Upper lobe of left lung (tissue), 6 donors: ENCODE data around the gene ACTG1. TPM values are rescaled to one million over a fixed set of nuclear protein-coding genes. Genes with fewer than 3 reads are reported as not detected.
A peak's percentile ranks its signal among the peaks of the same experiment; 100 is the strongest.

Experiments
- ATAC-seq, 2 donors: fragments of 200-7000 bp; cut with Tn5 transposase; one replicate each; pipeline ENCODE4 v1.9.1; 2022; ENCODE audit warnings: mild to moderate bottlenecking in 2 of 2, moderate library complexity in 2 of 2; ENCODE audit not compliant: low FRiP score in 2 of 2
- DNase-seq, 2 donors: peaks; one replicate each; pipeline ENCODE4 v3.0.0-alpha.2; 2019 to 2020
- H3K27ac ChIP-seq, 4 donors: fragments of 200-600 bp; sonication (generic); one replicate each; pipeline ENCODE4 v1.5.1; 2016 to 2019
- H3K27me3 ChIP-seq, 4 donors: fragments of 200-600 bp; sonication (generic); one replicate each; pipeline ENCODE4 v1.5.1; 2017 to 2019
- H3K36me3 ChIP-seq, 4 donors: fragments of 200-600 bp; sonication (generic); one replicate each; pipeline ENCODE4 v1.5.1; 2016 to 2019
- H3K4me1 ChIP-seq, 4 donors: fragments of 200-600 bp; sonication (generic); one replicate each; pipeline ENCODE4 v1.5.1; 2018 to 2019
- H3K4me3 ChIP-seq, 4 donors: fragments of 200-600 bp; sonication (generic); one replicate each; pipeline ENCODE4 v1.5.1; 2017 to 2019; ENCODE audit warnings: mild to moderate bottlenecking in 2 of 4, moderate library complexity in 1 of 4
- H3K9me3 ChIP-seq, 4 donors: fragments of 200-600 bp; sonication (generic); one replicate each; pipeline ENCODE4 v1.5.1; 2018 to 2019
- CTCF ChIP-seq, 6 experiments: fragments of 450-650 bp in 4 of 6; fragments of 200-600 bp in 2 of 6; sonication (generic) in 2 of 6; IDR thresholded peaks; one replicate each; pipeline ENCODE4 v1.5.1; 2016 to 2019; ENCODE audit warnings: antibody characterized with exemption in 6 of 6
- EP300 ChIP-seq, 4 donors: sonication (generic); formaldehyde crosslinking; IDR thresholded peaks; one replicate each; pipeline ENCODE4 v1.5.1; 2017; ENCODE audit warnings: antibody characterized with exemption in 4 of 4, control low read depth in 2 of 4
- POLR2A ChIP-seq, 4 donors: fragments of 450-650 bp; IDR thresholded peaks; one replicate each; pipeline ENCODE4 v1.5.1; 2016 to 2017; ENCODE audit warnings: antibody characterized with exemption in 4 of 4, mild to moderate bottlenecking in 2 of 4
- POLR2AphosphoS5 ChIP-seq, 2 donors: sonication (generic); formaldehyde crosslinking; IDR thresholded peaks; one replicate each; pipeline ENCODE4 v1.5.1; 2017; ENCODE audit warnings: antibody characterized with exemption in 2 of 2
- WGBS, 2 donors: methylation state at CpG; one replicate each; pipeline ENCODE4 v1.1.5; 2017 to 2018; 5-methylcytosine and 5-hydroxymethylcytosine counted together
- total RNA-seq, 6 donors: library from RNA; depleted of rRNA in 4 of 6; stranded (reverse); fragments of >200 nt in 4 of 6; gene quantifications; one replicate each; pipeline versions ENCODE4 v1.1.0 to v1.2.1, GENCODE V29; 2016 to 2021
- donor health status: DM: no; HTN: no; CAD: no; lungs with moderate emphysema.
- donor health status: DM: no; HTN: yes; CAD: no; lungs with severe emphysema.

The ACTG1 gene
- total RNA-seq, 6 donors from 2014 or later, result 902 to 3,864 (median 2,097) TPM

DNA sequence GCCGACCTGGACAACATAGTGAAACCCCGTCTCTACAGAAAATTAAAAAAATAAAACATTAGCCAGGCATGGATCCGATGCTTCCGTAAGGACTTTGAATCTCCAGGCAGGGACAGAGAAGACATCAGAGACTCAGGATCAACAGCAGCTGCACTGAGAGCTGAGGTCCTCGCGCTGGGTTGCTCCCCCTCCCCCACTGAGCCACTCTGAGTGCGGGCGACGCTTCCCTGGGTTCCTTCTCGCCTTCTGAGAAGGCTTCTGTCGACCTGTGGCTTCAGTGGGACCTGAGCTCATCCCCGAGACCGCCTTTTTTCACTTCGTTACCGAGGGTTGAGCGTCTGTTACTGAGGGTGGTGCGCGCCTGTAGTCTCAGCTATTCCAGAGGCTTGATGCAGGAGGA is 20.4 kb downstream of the ACTG1 start:
- Histone ChIP-seq H3K36me3 (no peaks in the 10 kb centered on the region), H3K27me3 (no peaks in the 10 kb centered on the region), H3K4me3 (no peak overlapping the region), H3K9me3 (no peaks in the 10 kb centered on the region), H3K4me1 (peaks cover 8 to 27% (median 15%) of the 10 kb centered on the region in 4 donors), H3K27ac (no peak overlapping the region)
- DNase-seq (no peak), ATAC-seq (no peak)
- TF ChIP-seq EP300 (IDR thresholded peaks at IDR 0.05) (no peak), POLR2A (IDR thresholded peaks at IDR 0.05) (no peak), CTCF (IDR thresholded peaks at IDR 0.05) (no peak), POLR2AphosphoS5 (IDR thresholded peaks at IDR 0.05) (no peak)
- 64 to 67% methylated on average over 16 to 18 of the region's 18 CpGs for WGBS, 2 donors

GRCh38 chr17:81491761-81492160 is 20.8 kb downstream of the ACTG1 start:
- no peak overlapping the region for H3K27ac ChIP-seq

GRCh38 chr17:81491181-81491581 is 21.4 kb downstream of the ACTG1 start:
- Histone ChIP-seq H3K27ac (no peak overlapping the region), H3K4me3 (no peak overlapping the region), H3K9me3 (no peaks in the 10 kb centered on the region), H3K4me1 (peaks cover 8 to 27% (median 15%) of the 10 kb centered on the region in 4 donors), H3K36me3 (no peaks in the 10 kb centered on the region), H3K27me3 (no peaks in the 10 kb centered on the region)
- DNase-seq, result peak in 1 of 2 donors; percentile 57
- no peak for ATAC-seq
- TF ChIP-seq POLR2A (IDR thresholded peaks at IDR 0.05) (no peak), POLR2AphosphoS5 (IDR thresholded peaks at IDR 0.05) (no peak), CTCF (IDR thresholded peaks at IDR 0.05) (no peak), EP300 (IDR thresholded peaks at IDR 0.05) (no peak)
- WGBS, 2 donors, result 35 to 43% methylated on average over 4 to 5 of the region's 5 CpGs

More at GRCh38 chr17:81491761-81492160, 20.8 kb downstream of the ACTG1 start:
- WGBS, 2 donors, result 25 to 52% methylated on average over 3 to 4 of the region's 5 CpGs
- H3K4me3 ChIP-seq, result no peak overlapping the region
- no peaks in the 10 kb centered on the region for H3K9me3 ChIP-seq
- no peak for DNase-seq
- no peak for TF ChIP-seq POLR2A (IDR thresholded peaks at IDR 0.05)
- TF ChIP-seq POLR2AphosphoS5 (IDR thresholded peaks at IDR 0.05), result no peak
- no peak for TF ChIP-seq CTCF (IDR thresholded peaks at IDR 0.05)
- TF ChIP-seq EP300 (IDR thresholded peaks at IDR 0.05), result no peak
- H3K27me3 ChIP-seq, result no peaks in the 10 kb centered on the region
- no peak for ATAC-seq
- peaks cover 8 to 27% (median 15%) of the 10 kb centered on the region in 4 donors for H3K4me1 ChIP-seq
- H3K36me3 ChIP-seq, result no peaks in the 10 kb centered on the region

GRCh38 chr17:81489998-81490992 is 22.3 kb downstream of the ACTG1 start:
- DNase-seq (peak in 1 of 2 donors; percentile 39), ATAC-seq (no peak)
- no peaks in the 10 kb centered on the region for H3K9me3 ChIP-seq
- no peak overlapping the region for H3K27ac ChIP-seq
- 67% methylated on average over 10 to 14 of the region's 14 CpGs for WGBS, 2 donors
- no peak overlapping the region for H3K4me3 ChIP-seq
- TF ChIP-seq POLR2A (IDR thresholded peaks at IDR 0.05), result no peak
- no peak for TF ChIP-seq CTCF (IDR thresholded peaks at IDR 0.05)
- no peak for TF ChIP-seq EP300 (IDR thresholded peaks at IDR 0.05)
- no peak for TF ChIP-seq POLR2AphosphoS5 (IDR thresholded peaks at IDR 0.05)
- H3K27me3 ChIP-seq, result no peaks in the 10 kb centered on the region
- H3K4me1 ChIP-seq, result peaks cover 8 to 27% (median 15%) of the 10 kb centered on the region in 4 donors
- no peaks in the 10 kb centered on the region for H3K36me3 ChIP-seq
